Middle frontal gyrus (tissue), 1 donor: ENCODE results near the gene RPP14.

ENCODE experiments used
- DNase-seq: peaks from one replicate; pipeline ENCODE4 v3.0.0-alpha.2; 2015; ENCODE audit warnings: low spot score; ENCODE audit errors: extremely low spot score

Gene RPP14

DNA sequence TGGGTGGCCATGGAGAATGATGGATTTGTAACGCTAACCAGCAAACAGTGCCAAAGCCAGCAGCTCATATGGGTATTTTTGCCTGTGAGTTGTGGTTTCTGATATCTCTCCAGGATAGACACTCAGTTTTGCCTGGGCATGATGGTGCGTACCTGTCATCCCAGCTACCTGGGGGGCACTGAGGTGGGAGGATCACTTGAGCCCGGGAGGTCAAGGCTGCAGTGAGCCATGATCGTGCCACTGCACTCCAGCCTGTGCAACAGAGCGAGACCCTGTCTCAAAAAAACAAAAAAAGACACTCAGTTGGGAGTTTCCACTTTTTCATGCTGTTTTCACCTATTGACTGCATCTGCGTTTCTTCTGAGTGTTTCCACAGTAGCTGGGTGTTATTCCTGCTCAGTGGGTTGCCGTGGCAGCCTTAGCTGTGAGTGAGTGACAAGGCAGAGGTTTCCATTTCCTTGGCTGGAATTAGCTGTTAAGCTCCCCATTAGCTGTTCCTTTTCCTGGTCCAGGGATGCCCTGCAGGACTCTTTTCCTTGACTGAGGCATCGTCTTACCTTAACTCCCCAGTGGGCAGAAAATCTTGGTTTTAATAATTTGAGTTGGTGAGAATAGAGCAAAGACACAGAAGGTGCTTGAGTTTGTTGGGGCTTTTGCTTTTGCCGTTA lies 14.2 kb upstream of the RPP14 start:
- DNase-seq: no peak

DNA sequence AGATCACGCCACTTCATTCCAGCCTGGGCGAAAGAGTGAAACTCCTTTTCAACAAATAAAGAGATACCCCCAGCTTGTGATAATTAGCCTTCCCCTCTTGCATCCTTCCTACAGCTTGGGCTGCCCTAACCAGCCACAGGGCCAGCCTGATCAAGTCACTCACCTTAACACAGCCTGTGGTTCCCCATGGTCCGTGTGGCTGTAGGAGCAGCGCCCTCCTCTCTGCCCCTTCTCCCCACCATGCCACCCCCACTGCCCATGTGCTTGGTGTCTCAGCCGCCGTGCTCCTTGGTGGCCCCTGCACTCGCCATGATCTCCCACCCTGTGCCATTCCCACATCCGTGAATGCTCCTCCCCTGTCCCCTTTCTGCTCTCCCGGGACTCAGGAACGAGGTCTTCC lies 13.2 kb upstream of the RPP14 start:
- no peak for DNase-seq

DNA sequence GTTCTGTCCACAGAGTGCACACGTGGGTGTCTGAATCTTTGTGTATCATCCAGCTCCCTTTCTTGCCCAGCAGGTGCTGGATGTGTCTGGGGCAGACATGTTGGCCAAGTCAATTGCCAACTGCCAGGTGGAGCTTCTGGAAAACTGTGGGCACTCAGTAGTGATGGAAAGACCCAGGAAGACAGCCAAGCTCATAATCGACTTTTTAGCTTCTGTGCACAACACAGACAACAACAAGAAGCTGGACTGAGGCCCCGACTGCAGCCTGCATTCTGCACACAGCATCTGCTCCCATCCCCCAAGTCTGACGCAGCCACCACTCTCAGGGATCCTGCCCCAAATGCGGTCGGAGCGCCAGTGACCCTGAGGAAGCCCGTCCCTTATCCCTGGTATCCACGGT lies 12.5 kb upstream of the RPP14 start:
- no peak for DNase-seq

DNA sequence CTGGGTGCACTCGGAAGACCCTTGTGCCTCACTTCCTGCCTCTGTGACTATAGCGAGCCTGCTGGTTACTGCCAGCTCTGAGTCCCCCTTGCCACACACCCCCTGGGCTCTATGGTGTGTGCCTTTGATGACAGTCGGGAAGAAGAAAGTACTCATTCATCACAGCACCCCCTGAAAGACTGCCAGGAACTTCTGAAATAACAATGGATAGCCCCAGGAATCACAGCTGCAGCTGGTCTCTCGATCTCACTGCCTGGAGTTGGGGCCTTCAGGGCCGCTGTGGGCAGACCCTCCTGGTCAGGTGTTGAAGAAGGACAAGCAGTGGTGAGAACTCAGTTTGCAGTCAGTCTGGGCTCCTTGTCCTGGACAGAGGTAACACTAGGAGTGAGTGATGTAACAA lies 9.8 kb upstream of the RPP14 start:
- DNase-seq: peak; percentile 64

DNA sequence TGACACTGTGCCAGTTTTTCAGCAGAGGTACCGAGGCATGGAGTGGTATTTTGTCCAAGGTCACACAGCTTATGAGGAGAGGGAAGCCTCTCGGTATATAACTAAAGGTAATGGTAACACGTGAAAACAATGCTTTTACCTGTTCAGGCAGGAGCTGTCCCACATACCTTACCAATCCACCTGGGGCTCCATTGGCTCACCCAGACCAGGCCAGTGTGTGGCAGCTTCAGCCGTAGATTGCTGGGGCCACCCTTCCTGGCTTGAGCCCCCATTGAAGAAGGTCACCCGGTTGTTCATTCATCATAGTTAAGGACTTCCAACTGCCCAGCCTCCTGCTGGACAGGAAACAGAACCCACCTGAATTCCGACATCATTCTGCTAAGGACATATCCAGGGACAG lies 9.2 kb upstream of the RPP14 start:
- DNase-seq: no peak

DNA sequence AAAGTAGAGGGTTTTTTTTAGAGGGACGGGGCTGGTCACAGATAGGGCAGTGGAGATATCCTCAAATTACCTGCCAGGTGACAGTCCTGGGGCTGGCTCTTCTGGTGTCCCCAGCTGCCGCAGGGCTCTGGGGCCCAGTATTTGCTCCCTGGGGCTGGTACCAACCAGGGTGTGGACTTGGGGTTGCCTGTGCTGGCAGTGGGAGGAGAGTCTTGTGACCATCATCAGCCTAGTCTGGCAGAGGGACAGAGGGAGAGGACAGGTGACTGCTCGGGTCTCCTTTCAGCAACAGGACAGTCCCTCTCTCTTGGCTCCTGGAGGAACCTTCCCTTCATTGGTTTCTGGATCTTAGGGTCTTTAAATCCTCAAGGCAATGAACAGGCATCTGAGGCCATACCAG lies 7.9 kb upstream of the RPP14 start:
- no peak for DNase-seq

DNA sequence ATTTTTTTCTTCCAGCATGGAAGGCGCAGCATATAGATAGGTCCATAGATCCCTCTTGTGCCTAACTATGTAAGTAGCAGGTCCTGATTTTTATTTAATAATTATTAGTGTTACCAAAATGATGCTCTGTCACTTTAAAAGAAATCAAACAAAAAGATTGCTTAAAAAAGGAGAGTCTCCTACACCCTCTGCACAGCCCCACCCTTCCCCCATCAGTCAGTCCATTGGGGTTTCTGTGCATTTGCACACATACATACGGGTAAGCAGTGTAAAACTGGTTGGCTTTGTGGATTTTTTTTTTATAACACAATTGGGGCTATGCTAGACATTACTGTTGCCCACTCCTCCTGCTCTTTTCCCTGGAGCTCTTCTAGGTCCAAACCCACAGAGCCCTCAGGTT lies 7.0 kb upstream of the RPP14 start:
- DNase-seq: no peak

DNA sequence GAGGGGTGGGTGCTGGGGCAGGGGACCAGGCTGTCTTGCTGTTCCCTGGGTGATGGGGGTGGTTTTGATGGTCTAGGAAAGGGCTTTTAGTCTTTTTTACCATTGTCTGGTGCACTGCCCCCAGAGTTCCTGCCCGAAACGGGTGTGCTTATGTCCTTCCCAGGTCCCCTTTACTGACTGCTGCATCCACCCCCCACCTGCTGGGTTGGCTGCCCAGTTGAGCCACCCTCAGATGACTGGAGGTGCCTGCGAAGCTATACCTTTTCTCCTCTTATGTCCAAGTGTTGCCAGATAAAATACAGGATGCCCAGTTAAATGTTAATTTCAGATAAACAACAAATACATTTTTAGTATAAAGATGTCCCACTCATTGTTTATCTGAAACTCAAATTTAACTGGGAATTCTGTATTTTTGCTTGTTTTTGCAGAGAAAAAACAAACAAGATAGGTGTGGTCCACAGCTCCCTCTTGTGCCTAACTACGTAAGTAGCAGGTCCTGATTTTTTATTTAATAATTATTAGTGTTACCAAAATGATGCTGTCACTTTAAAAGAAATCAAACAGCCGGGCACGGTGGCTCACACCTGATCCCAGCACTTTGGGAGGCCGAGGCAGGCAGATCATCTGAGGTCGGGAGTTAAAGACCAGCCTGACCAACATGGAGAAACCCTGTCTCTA lies 6.1 kb upstream of the RPP14 start:
- DNase-seq: no peak

DNA sequence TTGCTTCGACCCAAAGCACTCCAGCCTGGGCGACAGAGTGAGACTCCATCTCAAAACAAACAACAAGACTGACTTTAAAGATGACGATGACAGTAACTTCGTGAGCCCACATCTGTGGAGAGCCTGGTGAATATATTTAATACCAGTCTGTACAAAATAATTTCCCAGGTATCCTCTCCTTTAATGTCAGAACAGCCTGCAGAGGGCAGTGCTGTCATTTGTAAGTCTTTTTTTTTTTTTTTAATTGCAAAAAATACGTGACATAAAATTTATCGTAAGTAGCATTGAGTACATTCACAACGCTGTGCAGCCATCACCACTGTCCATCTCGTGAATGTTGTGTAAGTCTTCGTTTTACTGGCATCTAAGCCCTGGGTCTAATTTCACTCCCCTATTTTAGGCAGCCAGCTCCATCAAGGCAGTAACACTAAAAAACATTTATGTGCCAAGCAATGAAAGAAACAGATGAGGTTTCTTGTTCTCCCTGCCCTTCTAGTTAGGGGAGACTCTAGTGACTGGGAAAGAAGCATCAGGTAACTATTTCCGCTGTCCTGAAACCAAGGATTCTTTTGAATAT lies 1.7 kb downstream of the RPP14 start:
- no peak for DNase-seq

DNA sequence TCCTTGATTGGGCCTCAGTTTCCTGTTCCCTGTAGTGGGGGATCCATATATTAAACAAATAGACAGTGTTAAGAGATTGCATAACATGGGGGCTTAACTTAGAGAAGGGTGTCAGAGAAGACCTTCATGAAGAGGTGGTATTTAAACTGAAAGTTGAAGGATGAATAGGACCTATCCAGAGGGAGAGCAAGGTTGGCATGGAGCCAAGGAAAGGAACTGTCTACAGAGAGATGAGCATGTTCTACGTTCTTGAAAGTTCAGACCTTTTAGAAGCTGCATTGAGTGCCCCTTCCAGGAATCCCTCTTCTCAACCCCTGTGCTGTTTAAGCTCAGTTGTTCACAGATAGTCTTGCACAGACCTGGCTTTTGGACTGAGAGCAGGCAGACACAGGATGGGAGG lies 2.7 kb downstream of the RPP14 start:
- DNase-seq: no peak

DNA sequence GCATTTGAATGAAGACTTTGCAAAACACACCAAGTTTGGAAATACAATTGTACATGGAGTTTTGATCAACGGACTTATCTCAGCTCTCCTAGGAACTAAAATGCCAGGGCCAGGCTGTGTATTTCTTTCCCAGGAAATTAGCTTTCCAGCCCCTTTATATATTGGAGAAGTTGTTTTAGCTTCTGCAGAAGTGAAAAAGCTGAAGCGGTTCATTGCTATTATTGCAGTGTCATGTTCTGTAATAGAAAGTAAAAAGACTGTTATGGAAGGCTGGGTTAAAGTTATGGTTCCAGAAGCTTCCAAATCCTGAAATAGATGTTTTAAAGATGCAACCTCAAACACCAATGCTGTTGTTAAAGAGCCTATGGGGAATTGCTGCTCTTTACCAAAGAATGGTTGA lies 11.8 kb downstream of the RPP14 start:
- DNase-seq: no peak

DNA sequence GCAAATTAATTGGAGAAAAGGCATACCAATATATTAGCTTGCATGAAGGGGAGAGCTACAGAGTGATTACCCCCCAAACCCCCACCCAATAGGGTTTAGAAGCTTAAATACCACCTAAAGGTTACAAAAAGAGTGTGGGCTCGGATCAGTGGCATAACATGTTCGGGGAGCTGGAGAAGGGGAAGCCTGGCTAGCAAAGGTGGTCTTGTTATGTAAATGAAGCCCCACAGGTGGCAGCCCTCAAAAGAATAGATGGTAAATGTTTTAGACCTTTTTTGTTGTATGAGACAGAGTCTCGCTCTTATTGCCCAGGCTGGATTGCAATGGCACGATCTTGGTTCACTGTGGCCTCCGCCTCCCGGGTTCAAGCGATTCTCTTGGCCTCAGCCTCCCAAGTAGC lies 15.7 kb downstream of the RPP14 start:
- no peak for DNase-seq

DNA sequence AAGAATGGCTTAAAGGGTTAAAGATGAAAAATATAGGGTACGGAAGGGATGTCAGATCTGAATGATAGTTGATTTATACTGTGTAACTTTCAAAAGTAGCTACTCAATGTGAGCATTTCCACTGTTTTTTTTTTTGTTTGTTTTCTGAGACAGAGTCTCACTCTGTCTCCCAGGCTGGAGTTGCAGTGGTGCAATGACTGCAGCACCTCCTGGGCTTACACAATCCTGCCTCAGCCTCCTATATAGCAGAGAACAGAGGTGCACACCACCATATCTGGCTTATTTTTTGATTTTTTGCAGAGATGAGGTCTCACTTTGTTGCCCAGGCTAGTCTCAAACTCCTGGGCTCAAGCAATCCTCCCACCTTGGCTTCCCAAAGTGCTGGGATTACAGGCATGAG lies 16.7 kb downstream of the RPP14 start:
- no peak for DNase-seq

DNA sequence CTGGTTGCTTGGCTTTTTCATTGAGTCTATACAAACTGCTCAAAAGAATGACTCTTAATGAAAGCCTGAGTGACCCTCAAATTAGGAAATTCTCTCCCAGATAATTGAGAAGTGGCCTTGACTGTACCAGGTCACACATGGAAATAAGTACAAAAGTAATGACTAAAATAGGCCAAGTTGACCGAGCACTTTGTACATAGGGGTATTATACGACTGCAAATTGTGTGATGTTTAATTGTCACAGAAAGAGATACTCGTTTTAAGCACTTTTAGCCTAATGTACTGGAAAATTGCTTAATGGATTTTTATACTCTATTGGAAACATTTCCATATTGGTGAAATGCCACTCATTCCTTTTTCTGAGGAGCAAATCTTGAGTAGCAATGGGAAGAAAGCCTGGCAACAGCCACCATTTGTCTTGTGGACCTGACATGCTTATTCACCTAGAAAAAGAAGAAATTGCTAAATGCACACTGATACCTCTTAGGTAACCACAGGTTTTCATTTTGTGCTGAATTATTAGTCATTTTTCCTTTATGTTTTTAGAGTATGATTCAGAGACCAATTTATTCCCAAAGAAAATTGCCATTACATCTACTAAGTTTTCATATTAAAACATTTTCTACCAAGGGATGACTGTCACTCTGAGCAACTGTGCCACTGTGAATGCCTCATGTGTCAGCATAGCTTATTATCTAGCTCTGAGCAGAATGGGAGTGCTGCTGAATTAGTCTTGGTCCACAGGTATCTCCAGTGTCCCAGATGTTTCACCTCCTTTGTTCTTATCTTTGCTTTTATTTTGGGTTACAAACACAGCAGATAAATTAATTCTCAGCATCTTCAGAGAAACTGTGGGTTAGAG lies 17.7 kb downstream of the RPP14 start:
- no peak for DNase-seq

DNA sequence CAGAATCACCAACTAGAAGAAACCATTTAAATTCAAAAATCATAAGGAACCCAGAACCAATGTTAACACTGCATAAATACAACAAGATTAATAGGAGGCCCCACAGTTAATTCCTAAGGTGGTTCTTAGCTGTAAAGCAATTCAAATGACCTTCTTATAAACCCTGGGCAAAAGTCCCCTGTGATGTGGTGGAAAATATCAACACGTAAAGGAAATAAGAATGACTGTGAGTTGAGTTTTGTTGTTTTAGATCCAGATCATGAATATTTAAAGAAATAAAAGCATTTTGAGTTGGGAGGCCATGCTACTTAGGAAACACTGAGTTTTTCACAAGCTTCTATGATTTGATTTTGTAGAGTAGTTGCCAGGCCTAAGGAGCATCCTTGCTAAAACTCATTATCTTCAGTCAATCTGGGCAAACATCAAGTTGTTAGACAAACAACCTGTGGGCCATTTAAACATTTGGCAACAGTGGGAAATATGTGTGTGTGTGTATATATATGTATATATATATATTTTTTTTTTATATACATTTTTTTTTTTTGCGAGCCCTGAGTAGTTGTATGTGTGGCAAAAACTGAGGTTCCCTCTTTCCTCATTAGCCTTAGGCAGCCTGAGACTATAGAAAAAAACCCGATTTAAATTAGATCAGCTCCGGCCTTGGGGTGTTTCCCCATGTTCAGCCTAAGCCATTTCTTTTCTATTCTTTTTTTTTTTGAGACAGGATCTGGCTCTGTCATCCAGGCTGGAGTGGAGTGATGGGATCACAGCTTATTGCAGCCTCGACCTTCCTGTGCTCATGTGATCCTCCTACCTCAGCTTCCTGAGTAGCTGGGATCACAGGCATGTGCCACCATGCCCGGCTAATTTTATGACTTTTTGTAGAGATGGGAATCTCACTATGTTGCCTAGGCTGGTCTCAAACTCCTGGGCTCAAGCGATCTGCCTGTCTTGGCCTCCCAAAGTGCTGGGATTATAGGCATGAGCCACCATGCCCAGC lies 18.6 kb downstream of the RPP14 start:
- DNase-seq: no peak

DNA sequence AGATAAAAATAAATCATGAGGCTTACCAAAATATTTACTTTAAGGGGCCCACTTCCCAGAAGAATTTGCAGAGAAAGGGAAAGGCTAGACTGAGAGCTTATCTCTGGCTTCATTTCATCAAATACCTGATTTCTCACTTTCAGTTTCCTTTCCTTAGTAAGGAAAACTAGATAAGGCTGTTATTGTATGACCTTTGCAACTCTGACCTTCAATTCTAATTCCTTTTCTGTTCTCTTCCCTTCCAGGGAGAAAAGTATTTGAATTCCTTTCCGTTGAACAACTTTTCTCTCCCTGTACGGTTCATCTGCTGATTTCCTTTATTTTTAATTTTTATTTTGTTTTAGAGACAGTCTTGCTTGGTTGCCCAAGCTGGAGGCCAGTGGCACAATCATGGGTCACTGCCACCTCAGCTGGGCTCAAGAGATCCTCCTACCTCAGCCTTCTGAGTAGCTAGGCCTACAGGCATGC lies 19.5 kb downstream of the RPP14 start:
- no peak for DNase-seq

DNA sequence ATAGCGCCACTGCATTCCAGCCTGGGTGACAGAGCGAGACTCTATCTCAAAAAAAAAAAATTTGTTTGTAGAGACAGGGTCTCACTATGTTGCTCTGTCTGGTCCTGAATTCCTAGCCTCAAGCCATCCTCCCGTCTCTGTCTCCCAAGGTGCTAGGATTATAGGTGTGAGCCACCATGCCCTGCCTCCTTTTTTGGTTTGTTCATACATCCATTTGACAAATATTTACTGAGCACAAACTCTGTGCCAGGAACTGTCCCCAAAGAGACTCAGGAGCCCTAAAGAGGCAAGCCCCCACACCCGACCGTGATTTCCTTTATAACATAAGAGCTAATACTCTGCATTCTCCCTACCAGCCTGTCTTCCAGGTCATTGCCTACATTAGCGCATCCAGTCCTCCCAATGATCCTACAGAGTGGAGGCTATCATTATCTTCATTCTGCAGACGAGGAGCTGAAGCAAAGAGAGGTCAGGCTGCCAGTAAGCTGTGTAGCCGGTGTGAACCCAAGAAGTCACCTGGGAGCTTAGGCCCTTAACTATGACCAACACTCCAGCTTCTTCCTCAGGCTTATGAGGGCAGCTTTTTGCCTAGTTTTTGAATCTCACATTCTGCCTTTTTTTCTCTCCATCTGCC lies 20.3 kb downstream of the RPP14 start:
- DNase-seq: no peak

DNA sequence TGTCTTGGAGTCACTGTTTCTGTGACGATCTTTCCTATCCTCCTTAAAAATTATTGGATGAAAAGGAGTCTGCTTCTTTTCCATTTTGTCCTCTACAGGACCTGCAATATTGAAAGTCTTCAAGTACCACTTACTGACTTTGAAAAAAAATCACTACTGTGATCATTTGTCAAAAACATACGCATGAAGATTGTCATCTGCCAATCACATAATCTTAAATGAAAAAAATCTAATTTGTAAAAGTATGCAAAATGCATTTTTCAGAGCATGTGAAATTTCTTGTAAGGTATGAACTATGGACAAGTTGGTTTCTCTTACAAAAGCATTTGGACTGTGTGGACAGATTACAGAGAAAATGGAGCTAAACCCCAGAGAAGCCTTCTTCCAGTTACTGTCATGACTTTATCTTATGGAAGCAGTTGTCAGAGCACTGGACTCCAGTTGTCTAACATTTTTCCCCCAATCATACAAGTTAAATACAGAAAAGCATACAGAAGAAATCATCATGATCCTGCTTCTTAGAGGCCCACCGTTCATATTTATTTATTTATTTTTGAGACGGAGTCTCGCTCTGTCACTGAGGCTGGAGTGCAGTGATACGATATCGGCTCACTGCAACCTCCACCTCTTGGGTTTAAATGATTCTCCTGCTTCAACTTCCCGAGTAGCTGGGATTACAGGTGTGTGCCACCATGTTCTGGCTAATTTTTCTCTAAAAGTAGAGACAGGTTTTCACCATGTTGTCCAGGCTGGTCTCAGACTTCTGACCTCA lies 23.3 kb downstream of the RPP14 start:
- DNase-seq: no peak

DNA sequence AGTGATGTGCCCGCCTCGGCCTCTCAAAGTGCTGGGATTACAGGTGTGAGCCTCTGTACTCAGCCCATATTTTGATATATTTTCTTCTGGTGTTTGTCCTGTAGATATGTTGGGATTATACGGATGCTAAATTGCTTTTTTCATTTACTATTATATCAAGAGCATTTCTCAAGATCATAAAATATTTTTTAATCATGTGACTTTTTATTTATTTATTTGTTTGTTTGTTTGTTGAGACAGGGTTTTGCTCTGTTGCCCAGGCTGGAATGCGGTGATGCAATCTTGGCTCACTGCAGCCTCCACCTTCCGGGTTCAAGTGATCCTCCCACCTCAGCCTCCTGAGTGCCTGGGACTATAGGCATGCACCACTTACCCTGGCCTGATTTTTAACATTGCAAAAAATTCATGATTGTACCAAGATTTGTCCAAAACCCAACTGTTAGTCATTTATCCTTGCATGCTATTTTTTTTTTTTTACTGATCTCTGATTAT lies 23.9 kb downstream of the RPP14 start:
- DNase-seq: no peak
